Gastroesophageal sphincter (tissue), 4 donors: ENCODE measurements around the gene UBE4B. TPM values are rescaled to one million over a fixed set of nuclear protein-coding genes. Genes with fewer than 3 reads are reported as not detected.

Experiments used
- ATAC-seq: fragments of 150-250 bp; one replicate; pipeline ENCODE4 v1.9.1; 2016; ENCODE audit warnings: mild to moderate bottlenecking, moderate library complexity
- H3K27ac ChIP-seq, 4 donors: fragments of 200-600 bp; sonication (generic) in 3 of 4; 1 replicate in 3 of 4; 2 replicates in 1 of 4; pipeline ENCODE4 v1.5.1; 2016 to 2019
- H3K27me3 ChIP-seq: fragments of 200-600 bp; sonication (generic); one replicate; pipeline ENCODE4 v1.5.1; 2019
- H3K36me3 ChIP-seq, 2 donors: fragments of 200-600 bp; sonication (generic); one replicate each; pipeline ENCODE4 v1.5.1; 2019; ENCODE audit warnings: control low read depth in 1 of 2
- H3K4me1 ChIP-seq, 3 donors: fragments of 200-600 bp; sonication (generic); 1 replicate in 2 of 3; 2 replicates in 1 of 3; pipeline ENCODE4 v1.5.1; 2016 to 2019; ENCODE audit warnings: control low read depth in 2 of 3
- H3K4me3 ChIP-seq, 2 donors: fragments of 200-600 bp; sonication (generic); one replicate each; pipeline ENCODE4 v1.5.1; 2019; ENCODE audit warnings: mild to moderate bottlenecking in 1 of 2, moderate library complexity in 1 of 2
- H3K9me3 ChIP-seq, 3 donors: fragments of 200-600 bp; sonication (generic); one replicate each; pipeline ENCODE4 v1.5.1; 2017 to 2019; ENCODE audit warnings: control low read depth in 2 of 3
- EP300 ChIP-seq: sonication (generic); formaldehyde crosslinking; IDR thresholded peaks from one replicate; pipeline ENCODE4 v1.6.1; 2017; ENCODE audit warnings: antibody characterized with exemption, mild to moderate bottlenecking
- POLR2A ChIP-seq, 2 donors: fragments of 450-650 bp; IDR thresholded peaks; one replicate each; pipeline ENCODE4 v1.6.1; 2017; ENCODE audit warnings: antibody characterized with exemption in 2 of 2, mild to moderate bottlenecking in 2 of 2, moderate library complexity in 1 of 2
- POLR2AphosphoS5 ChIP-seq: sonication (generic); formaldehyde crosslinking; IDR thresholded peaks from one replicate; pipeline ENCODE4 v1.6.1; 2017; ENCODE audit warnings: antibody characterized with exemption
- WGBS, 2 donors: methylation state at CpG; one replicate each; pipeline ENCODE4 v1.1.5; 2018; ENCODE audit warnings: low coverage in 1 of 2; 5-methylcytosine and 5-hydroxymethylcytosine counted together
- small RNA-seq, 4 donors: library from RNA; depleted of rRNA; stranded (forward); fragments of <200 nt; gene quantifications; one replicate each; pipeline ENCODE3, GENCODE V24; 2016
- total RNA-seq, 4 donors: library from RNA; depleted of rRNA; stranded (reverse); fragments of >200 nt; gene quantifications; one replicate each; pipeline ENCODE4 v1.1.0, GENCODE V29; 2016
- TF ChIP-seq, protein P1 (sequence below), 4 experiments: fragments of 200-600 bp in 2 of 4; fragments of 450-650 bp in 2 of 4; sonication (generic) in 1 of 4; IDR thresholded peaks; one replicate each; pipeline ENCODE4 v1.5.1; 2017 to 2019; ENCODE audit warnings: antibody characterized with exemption in 4 of 4, mild to moderate bottlenecking in 2 of 4, moderate library complexity in 2 of 4

The UBE4B gene
- total RNA-seq, 4 donors from 2014 or later, result 56.9 to 120 (median 83.2) TPM

DNA sequence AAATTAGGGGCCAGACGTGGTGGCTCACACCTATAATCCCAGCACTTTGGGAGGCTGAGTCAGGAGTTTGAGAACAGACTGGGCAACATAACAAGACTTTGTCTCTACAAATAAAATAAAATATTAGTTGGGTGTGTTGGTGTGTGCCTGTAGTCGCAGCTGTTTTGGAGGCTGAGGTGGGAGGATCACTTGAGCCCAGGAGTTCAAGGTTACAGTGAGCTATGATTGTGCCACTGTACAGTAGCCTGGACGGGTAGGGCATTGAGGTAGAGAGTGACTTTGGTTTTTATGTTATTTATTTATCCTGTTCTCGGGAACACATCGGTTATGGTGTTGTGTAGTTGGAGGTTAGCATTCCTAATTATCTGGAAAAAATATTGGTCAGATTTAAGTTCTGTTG, 197.1 kb downstream of the UBE4B start:
- WGBS, 2 donors, result 93 to 97% methylated on average over 3 to 5 of the region's 5 CpGs
- peaks cover 0 to 10% of the 10 kb centered on the region in 2 donors for H3K36me3 ChIP-seq

More for the DNA sequence above, 197.1 kb downstream of the UBE4B start:
- no peak for ATAC-seq
- H3K27me3 ChIP-seq, result no peaks in the 10 kb centered on the region
- H3K9me3 ChIP-seq, result no peaks in the 10 kb centered on the region
- TF ChIP-seq POLR2AphosphoS5, result no peak
- TF ChIP-seq, protein P1, sequence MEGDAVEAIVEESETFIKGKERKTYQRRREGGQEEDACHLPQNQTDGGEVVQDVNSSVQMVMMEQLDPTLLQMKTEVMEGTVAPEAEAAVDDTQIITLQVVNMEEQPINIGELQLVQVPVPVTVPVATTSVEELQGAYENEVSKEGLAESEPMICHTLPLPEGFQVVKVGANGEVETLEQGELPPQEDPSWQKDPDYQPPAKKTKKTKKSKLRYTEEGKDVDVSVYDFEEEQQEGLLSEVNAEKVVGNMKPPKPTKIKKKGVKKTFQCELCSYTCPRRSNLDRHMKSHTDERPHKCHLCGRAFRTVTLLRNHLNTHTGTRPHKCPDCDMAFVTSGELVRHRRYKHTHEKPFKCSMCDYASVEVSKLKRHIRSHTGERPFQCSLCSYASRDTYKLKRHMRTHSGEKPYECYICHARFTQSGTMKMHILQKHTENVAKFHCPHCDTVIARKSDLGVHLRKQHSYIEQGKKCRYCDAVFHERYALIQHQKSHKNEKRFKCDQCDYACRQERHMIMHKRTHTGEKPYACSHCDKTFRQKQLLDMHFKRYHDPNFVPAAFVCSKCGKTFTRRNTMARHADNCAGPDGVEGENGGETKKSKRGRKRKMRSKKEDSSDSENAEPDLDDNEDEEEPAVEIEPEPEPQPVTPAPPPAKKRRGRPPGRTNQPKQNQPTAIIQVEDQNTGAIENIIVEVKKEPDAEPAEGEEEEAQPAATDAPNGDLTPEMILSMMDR (IDR thresholded peaks at IDR 0.05), result no peak
- TF ChIP-seq POLR2A (IDR thresholded peaks at IDR 0.05), result no peak
- no peak for TF ChIP-seq EP300
- H3K4me1 ChIP-seq, result peaks cover 0 to 69% (median 13%) of the 10 kb centered on the region in 3 donors
- no peak overlapping the region for H3K27ac ChIP-seq
- H3K4me3 ChIP-seq, result no peak overlapping the region

Small RNA genes within 50 kb of the gene (small RNA-seq; reads per million reads assigned to genes)
- gene MIR1273D (0 reads per million in 4 donors), gene RNU6-828P (0 reads per million in 4 donors)

Other genes starting within 250 kb of the UBE4B start
- 10 to 100 TPM; 45.1 to 95.4 (median 58.7) TPM for gene CLSTN1, start 209.0 kb upstream of the UBE4B start, total RNA-seq
- 10 to 100 TPM; 13.7 to 27.6 (median 21.0) TPM for gene CTNNBIP1, start 122.7 kb upstream of the UBE4B start, total RNA-seq
- gene LZIC, start 89.6 kb upstream of the UBE4B start, total RNA-seq, result 10 to 100 TPM; 26.0 to 45.1 (median 38.4) TPM
- 10 to 100 TPM in 2 of 4 donors, 1 to 10 TPM in 2; 6.1 to 12.6 (median 9.7) TPM for gene NMNAT1, start 89.5 kb upstream of the UBE4B start, total RNA-seq
- gene RBP7, start 35.7 kb upstream of the UBE4B start, total RNA-seq, result 10 to 100 TPM in 3 of 4 donors, 1 to 10 TPM in 1; 4.5 to 35.6 (median 17.8) TPM
- gene KIF1B, start 177.6 kb downstream of the UBE4B start, total RNA-seq, result 10 to 100 TPM; 63.1 to 83.8 (median 71.2) TPM